Measurements from ENCODE around the gene CMSS1.
"Not testable (repeated sequence)": the region's sequence is repeated elsewhere in the genome, so short reads cannot be mapped to it uniquely, and the experiment has no call there.

The CMSS1 gene

DNA sequence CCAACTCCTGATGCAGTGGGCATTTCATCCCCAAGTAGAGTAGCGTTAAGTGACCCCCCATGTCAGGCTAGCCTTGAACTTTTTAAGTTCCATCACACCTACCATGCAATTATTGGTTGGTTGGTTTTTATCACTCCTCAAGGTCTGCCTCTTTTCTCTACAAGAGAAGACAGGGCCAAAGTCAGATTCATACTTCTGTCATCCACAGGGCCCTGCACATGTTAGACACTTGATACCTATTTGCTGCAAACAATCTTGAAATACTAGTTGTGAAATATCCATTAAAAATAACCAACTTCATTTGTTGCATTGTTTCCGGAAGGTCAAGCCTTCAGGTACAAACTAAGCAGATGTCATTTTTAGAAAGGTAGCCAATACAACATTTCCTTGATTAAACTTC is 1.2 kb downstream of the CMSS1 start:
- no peak for DNase-seq (ENCODE audit: low spot score)

DNA sequence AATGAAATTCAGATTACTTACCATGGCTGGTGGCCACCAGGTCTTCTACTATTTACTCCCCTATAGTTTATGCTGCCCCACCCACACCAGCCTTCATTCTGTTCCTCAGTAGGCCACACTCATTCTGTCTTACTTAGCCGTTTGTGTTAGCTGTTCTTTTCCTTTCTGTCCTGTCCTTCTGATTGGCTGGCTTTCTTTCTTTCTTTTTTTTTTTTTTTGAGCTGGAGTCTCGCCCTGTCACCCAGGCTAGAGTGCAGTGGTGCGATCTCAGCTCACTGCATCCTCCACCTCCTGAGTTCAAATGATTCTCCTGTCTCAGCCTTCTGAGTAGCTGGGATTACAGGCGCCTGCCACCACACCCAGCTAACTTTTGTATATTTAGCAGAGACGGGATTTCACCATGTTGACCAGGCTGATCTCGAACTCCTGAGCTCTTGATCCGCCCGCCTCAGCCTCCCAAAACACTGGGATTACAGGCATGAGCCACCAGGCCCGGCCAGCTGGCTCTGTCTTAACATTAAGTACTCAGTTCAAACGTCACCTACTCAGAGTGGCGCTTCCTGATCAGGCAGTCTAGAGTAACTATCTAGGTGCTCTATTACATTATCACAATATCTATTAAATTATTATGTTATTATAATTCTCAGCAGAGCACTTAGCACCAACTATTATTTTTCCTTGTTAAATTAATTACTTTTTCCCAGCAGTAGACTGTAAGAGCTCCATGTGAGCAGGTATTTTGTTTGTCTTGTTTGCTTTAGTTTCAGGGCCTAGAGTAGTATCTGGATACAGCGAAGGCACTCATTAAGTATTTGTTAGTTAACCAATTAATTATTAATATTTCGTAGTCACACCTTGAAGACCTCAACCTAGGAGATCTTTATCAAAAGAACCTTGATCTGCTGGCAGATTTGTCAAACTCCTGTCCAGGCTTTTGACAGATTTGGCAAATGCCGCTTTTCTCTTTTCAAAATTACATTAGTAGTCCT is 6.4 kb downstream of the CMSS1 start:
- DNase-seq (ENCODE audit: low spot score), result no peak

DNA sequence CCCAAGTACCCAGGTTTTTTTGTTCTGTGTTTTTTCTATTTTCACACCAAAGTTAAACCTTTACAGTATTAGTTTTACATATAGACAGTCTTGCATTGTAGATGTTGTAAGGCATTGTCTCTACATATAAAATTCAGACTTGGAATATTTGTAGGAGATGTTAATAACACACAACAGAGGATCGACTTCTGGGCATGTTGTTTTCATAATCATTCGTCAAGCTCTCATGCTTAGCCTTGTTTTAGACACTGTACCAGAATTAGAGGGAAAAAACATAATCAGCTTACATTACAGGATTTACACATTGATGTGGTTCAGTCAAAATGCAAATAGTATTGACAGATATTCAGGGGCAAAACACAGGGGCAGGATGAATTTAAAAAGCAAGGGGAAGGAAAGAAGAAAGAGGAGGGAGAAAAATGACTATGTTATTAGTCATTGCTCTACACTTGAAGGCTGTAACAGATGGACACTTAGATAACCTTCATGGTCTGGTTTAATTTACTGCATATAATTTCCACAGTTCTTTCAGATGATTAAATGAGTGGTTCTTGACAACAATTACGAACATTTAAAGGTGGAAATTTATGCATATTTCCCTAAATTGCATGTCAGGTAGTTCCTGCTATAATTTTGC is 7.5 kb downstream of the CMSS1 start:
- DNase-seq (ENCODE audit: low spot score), result peak; percentile 9

DNA sequence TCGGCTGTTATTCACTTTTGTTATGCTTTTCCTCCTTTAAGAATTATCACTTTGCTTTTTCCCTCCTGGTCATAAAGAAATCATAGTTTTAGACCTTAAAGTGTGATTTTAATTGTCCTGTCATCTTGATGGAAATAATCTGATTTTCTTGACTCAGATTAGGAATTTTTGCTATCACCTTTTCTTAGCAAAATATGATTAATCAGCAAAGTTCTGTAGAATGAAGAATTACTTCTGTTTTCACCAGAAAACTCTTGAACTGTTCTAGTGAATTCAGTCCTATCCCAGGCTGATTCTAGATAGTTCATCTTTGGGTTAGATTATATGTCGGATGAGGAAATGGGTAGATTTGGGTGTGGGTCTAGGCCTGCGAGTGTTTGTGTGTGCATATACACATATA is 12.2 kb downstream of the CMSS1 start:
- no peak for DNase-seq (ENCODE audit: low spot score)

DNA sequence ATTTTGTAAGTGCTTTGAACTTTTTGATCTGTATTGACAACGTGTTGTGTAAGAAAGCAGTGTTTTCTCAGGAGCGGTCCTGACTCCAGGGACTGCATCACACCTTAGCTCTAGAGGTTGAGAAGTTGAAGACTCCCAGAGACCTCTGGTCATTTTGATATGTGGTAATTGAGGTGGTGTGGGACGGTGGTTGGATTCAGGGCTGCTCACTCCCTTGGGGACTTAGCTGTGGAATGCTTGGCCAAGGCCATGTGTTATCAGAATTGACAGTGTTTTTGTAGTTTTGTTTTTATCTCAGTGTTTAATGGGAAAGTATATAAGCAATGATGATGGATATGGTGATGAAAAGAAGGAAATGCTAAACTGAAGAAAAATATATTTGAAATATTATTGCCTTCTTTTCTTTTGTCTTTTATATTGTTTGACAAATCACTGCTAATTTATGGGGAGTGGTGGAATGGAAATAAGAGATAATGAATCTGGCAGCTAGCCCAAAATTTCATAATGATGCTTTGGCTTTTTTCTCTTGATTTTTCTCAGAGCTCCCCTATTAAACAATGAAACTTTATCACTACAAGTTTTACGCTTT is 16.0 kb downstream of the CMSS1 start:
- no peak for DNase-seq (ENCODE audit: low spot score)

DNA sequence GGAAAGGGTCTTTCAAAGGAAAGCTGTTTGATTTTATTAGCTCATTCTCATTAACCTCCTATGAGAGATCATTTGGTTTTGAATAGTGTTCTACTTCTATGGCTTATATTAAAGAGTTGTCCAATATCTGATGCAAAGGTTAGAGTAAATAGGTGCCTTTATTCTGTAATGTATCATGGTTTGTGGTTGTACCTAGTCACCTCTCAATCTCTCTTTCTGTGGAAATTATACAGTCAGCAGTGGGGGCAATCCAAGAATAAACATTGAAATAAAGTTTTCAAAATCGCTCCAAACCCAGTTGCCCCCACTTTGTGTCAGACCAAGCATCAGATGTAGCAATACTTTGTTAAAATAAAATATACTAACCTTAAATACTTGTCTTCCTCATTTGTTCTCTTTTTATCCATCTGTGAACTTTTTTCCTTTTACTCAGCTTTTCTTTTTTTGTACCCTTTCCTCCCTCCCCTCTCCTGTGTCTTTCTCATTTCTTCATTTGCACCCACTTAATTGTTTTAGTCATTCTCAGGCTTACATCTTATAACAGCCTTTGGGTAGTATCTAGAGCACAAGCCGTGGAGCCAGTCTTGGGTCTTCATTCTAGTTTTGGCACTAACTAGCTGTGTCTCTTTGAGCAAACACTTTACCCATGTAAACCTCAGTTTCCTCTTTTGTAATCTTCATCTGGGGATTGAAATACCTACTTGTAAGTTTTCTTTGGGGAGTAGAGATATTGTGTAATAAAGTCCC is 16.7 kb downstream of the CMSS1 start:
- DNase-seq (ENCODE audit: low spot score), result no peak

DNA sequence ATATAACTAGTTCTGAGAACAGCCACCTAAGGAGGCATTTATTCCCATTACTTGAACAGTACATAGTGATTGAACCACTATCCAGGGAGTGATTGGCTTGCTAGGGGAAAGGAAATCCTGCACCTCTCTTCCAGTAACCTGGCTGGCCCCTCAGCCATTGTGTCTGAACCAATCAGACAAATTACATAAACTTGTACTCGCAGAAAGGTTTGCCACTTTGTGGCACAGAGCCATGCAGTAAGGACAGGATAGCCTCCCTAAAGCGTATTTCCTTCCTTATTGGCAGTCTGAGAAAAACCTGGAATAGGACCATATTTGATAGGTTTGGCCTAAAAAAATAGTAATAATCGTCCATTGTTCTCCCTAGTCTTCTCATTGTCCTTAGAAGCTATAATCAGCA is 19.0 kb downstream of the CMSS1 start:
- DNase-seq (ENCODE audit: low spot score), result no peak

DNA sequence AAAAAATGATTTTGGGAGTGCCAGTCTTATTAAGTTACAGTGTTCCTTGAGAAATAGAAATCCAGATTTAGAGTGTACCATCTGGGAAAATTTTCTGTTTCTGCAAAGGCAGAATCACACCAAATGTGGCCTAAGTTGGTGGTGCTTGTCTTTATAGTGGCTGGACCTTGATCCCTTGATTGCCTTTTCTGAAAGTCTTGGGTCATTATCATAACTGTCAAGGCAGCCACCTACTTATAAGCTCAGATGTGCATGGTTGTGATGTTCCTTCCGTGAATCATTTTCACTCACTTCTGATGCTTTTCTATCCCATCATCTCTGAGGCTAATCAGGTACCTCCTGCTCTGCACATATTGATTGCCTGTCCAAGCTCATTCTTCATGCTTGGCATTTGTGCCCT is 20.1 kb downstream of the CMSS1 start:
- DNase-seq (ENCODE audit: low spot score), result no peak

DNA sequence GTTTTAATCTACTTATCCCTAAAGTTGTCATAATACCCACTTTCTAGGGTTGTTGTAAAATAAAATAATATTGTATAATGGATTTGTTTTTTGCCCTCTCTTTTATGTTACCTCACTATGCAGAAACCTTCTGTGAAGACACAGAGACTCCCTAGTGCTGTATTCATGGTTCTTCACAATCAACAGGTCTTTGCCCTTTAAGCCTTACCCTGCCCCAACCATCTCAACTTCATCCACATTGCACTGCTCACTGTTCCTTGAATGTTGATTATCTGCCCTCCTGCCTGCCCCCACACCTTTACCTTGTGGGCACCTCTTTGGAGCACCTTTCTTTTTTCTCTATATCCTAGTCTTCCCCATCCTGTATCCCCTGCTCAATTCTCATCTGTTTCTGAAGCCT is 21.1 kb downstream of the CMSS1 start:
- DNase-seq (ENCODE audit: low spot score), result no peak

DNA sequence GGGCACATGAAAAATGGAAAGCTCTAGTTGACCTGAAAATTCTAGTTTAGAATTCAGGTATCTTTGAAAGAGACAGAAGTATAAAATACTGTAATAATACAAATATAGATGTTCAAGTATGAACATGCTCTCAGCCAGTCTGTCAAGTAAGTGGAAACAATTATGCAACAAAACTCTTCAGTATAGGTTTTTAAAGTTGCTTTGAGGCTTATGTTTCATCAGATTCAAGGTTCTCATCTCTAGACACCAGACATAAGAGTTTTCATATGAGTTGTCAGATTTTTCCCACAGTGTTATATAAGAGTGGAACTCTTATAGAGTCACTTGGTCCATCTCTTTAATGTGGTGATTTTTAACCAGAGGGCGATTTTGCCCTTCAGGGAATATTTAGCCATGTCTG is 22.0 kb downstream of the CMSS1 start:
- no peak for DNase-seq (ENCODE audit: low spot score)

DNA sequence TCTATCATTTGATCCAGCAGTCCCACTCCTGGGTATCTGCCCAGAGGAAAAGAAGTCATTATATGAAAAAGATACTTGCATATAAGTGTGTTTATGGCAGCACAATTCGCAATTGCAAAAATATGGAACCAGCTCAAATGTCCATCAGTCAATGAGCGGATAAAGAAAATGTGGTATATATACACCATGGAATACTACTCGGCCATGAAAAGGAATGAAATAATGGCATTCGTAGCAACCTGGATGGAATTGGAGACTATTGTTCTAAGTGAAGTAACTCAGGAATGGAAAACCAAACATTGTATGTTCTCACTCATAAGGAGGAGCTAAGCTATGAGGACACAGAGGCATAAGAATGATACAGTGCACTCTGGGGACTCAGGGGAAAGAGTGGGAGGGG is 24.3 kb downstream of the CMSS1 start:
- DNase-seq (ENCODE audit: low spot score), result not testable (repeated sequence)

DNA sequence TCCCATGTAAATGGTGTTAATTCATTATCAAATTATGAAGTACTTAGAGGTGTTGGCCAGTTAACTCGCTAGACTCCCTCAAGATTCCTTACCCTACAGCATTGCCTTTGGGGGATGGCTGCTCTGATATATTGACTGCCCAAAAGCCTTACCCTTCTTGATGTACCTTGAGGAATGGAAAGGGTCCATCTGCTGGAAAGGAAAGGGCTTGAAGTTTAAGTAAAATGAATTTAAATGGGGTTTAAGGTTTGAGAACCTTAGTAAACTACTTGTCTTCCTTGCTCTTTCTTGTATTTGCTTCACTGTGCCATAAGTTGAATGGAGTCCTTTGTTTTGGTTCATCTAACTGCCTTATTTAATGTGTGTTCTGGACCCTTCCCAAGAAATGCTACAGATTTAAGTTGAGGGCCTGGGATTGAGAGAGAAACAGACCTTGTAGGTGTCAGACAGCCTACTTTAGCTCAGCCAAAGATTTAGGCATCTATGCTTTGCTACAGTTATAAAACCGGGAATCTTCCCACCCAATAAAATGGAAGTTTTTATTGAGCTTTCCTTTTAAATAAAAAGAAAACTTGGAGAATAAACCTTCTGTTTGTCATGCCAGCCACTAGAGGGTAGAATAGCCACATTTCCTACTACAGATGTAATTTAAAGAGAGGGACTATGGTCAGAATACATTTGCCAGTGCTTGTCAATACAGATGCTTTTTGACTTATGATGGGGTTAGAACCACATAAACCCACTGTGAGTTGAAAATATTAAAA is 25.3 kb downstream of the CMSS1 start:
- peak; percentile 13 for DNase-seq (ENCODE audit: low spot score)

DNA sequence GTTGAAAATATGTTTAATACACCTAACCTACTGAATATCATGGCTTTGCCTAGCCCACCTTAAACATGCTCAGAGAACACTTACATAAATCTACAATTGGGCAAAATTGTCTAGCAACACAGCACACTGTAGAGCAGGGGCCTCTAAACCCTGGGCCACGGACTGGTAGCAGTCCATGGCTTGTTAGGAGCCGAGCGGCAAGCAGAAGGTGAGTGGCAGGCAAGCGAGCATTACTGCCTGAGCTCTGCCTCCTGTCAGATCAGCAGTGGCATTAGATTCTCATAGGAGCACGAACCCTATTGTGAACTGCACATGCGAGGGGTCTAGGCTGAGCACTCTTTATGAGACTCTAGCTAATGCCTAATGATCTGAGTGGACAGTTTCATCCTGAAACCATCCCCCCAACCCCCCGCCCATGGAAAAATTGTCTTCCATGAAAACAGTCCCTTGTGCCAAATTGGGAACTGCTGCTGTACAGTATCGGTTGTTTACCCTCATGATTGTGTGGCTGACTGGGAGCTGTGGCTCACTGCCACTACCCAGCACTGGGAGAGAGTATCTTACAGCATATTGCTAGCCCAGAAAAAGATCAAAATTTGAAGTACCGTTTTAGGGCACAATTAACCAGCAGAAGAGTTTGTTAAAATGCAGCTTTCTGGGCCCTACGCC is 26.1 kb downstream of the CMSS1 start:
- no peak for DNase-seq (ENCODE audit: low spot score)

DNA sequence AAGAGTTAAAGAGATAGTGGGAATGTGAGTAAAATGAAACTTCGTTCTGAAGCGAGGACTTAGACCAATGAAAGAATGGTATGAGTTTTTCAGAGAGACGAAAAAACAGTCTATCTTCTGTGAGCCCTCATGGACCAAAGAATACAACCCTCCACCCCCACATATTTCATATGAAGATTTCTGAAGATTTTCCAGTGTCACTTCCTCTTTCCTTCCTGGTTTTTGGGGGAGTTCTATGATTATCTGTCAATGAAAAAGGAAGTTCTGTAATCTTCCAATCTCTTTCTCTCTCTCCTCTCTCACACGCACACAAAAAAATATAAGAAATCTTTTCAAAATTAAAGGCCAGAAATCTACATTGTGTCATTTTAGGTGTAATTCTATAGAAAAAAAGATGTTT is 27.7 kb downstream of the CMSS1 start:
- DNase-seq (ENCODE audit: low spot score), result no peak

DNA sequence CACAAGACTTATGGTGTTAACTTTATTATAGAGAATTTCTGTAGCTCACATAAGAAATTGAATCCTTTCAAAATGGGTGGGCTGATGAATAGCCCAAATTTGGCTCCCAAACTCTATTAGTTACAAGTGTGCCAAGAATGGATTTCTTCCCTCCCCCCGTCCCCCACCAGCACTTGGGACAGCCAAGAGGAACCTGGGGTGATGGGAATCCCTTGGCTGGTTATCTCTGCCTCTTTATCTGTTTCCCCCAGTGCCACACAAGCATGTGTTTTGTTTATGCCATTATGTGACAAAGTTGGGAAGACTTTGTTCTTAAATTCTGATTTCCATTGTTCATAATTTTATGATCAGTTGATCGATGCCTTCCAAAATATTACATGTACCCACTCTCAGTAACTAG is 28.3 kb downstream of the CMSS1 start:
- no peak for DNase-seq (ENCODE audit: low spot score)

DNA sequence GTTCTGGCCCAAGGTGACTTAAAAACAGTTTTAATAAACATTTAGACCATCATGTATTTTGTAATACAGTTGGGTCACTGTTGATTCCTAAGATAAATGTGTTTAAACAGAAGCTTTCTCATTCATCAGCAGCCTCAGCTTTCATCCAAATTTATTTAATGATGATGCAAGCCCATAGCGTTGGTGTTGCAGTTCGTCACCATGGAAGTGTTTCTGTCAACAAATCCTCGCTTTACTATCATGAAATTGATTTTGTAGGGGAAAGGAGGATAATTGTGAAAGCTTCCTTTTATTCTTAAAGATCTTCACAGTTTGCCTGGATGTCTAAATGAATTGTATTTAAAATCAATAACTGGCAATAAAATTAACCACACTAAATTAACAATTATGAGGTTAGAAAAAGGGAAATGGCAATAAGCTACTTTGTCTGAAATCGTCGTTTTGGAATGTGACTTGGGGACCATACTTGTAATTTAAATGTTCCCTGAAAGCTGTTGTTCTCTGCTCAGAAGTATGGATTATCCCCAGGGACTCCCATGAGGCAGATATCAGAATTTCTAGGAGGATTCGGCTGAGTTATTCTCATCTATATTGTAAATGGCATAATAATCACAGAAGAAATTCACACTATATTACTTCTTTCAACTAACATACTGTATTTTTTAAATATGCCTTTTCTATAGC is 29.0 kb downstream of the CMSS1 start:
- no peak for DNase-seq (ENCODE audit: low spot score)

DNA sequence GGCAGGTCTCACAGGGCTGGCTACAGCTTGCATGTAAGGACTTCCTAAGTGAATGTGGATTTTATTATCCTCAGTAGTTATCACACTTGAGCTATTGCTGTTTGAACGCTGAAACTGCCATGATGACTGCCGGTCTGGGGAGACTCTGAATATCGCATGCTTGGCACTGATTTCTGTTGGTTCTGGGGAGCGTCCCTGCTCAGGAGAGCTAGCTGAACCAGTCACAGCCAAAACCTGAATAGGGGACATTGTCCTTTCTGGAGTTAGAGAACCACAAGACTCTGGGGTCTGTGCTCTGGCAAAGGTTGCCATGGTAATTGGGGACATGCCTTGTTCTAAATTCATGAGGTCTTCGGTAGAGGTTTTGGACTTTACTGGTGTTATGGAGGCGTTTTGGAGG is 30.8 kb downstream of the CMSS1 start:
- no peak for DNase-seq (ENCODE audit: low spot score)

DNA sequence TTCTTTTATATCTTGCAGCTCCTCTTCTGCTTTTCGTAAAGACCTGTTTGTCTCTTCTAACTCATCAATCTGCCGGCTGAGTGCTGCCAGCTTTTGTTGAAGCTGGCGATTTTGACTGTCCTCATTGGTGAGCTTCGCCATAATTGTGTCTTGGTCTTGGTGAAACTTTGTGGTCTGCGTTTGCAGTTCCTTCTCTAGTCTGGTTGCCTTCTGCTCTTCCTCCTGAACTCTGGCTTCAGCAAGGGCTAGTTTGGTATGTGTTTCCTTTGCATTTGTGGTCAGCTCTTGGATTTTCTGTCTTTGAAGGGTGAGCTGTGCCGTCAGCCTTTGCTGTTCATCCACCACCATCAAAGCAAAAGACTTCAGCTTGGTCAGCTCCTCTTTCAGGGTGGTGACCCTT is 32.9 kb downstream of the CMSS1 start:
- no peak for DNase-seq (ENCODE audit: low spot score)

DNA sequence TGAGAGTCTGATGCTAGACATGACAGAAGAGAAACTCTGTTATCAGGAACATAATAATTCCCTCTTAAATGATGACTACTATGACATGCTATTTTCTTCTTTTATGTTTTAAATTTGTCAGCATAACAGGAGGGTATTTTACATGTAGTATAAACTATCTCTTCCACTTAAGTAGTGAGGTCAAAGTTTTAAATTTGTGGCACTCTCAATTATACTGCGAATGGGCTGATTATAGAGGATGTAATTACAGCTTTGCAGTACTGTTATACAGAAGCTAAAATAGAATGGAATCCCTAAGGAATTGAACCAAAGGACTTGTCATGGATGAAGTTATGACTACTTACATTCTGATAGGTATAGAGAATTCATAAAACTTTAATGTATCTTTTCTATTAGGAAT is 34.3 kb downstream of the CMSS1 start:
- DNase-seq (ENCODE audit: low spot score), result no peak

DNA sequence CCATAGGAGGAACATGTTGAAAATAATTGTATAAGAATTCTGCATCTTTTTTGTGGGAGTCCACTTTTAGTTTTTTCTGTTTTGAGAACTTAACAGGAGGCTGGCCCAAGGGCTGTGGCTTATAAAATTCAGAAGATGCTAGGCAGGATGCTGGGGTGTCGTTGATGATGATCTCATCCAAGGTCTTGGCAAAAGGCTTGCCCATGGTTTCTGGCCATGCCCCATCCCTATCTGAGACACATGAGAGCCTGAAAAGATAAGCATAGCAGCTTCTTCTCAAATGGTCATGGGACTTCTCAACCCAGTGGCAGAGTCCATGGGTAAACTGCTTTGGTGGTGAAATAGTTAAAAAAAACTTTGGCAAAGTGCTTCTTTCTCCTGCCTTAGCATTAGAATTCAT is 35.2 kb downstream of the CMSS1 start:
- no peak for DNase-seq (ENCODE audit: low spot score)
